Measurements from ENCODE around the gene SLC22A1. TPM values are rescaled to one million over a fixed set of nuclear protein-coding genes. Genes with fewer than 3 reads are reported as not detected.

SLC22A1 gene
- total and polyA plus RNA-seq, 4 donors: 0.79 to 1,107 (median 439) TPM

GRCh38 chr6:160104821-160105517, 16.6 kb upstream of the SLC22A1 start:
- Histone ChIP-seq H3K9ac (ENCODE audit: low read depth in 1 of 2, low read length in 2 of 2) (no peak overlapping the region), H3K4me3 (ENCODE audit: low read depth in 1 of 3, low read length in 3 of 3) (no peak overlapping the region), H3K36me3 (ENCODE audit: control insufficient read depth in 4 of 4, insufficient read depth in 3 of 4, low read depth in 1 of 4, low read length in 3 of 4) (peaks cover 3 to 29% (median 27%) of the 10 kb centered on the region in 4 donors), H3K9me3 (ENCODE audit: control insufficient read depth in 4 of 4, low read length in 3 of 4) (no peaks in the 10 kb centered on the region), H3K27ac (ENCODE audit: low read depth in 1 of 2, low read length in 2 of 2) (no peak overlapping the region), H3K4me1 (ENCODE audit: control insufficient read depth in 4 of 4, insufficient read depth in 4 of 4, low read length in 3 of 4) (peaks cover 3 to 28% (median 11%) of the 10 kb centered on the region in 4 donors), H3K27me3 (ENCODE audit: control insufficient read depth in 4 of 4, insufficient read depth in 4 of 4, low read length in 3 of 4) (no peaks in the 10 kb centered on the region)
- 93% methylated on average over 20 of the region's 20 CpGs for WGBS
- no peak for TF ChIP-seq NR2F2 (IDR thresholded peaks at IDR 0.05)
- no peak for TF ChIP-seq HNF4A (conservative IDR thresholded peaks at IDR 0.05)
- TF ChIP-seq RAD21 (IDR thresholded peaks at IDR 0.05): no peak
- no peak for TF ChIP-seq REST (IDR thresholded peaks at IDR 0.05)
- DNase-seq (ENCODE audit: low spot score): no peak

GRCh38 chr6:160106010-160106409, 15.6 kb upstream of the SLC22A1 start:
- TF ChIP-seq REST (IDR thresholded peaks at IDR 0.05) (no peak), GABPA (IDR thresholded peaks at IDR 0.05 in 1 of 2, conservative IDR thresholded peaks at IDR 0.05 in 1 of 2) (no peak), YY1 (IDR thresholded peaks at IDR 0.05) (no peak), JUND (IDR thresholded peaks at IDR 0.05) (no peak), EGR1 (IDR thresholded peaks at IDR 0.05; ENCODE audit: low read depth in 2 of 2) (no peak), FOXA1 (IDR thresholded peaks at IDR 0.05) (no peak), HNF4A (conservative IDR thresholded peaks at IDR 0.05) (no peak), HNF4G (IDR thresholded peaks at IDR 0.05) (no peak)
- TF ChIP-seq, protein P1, sequence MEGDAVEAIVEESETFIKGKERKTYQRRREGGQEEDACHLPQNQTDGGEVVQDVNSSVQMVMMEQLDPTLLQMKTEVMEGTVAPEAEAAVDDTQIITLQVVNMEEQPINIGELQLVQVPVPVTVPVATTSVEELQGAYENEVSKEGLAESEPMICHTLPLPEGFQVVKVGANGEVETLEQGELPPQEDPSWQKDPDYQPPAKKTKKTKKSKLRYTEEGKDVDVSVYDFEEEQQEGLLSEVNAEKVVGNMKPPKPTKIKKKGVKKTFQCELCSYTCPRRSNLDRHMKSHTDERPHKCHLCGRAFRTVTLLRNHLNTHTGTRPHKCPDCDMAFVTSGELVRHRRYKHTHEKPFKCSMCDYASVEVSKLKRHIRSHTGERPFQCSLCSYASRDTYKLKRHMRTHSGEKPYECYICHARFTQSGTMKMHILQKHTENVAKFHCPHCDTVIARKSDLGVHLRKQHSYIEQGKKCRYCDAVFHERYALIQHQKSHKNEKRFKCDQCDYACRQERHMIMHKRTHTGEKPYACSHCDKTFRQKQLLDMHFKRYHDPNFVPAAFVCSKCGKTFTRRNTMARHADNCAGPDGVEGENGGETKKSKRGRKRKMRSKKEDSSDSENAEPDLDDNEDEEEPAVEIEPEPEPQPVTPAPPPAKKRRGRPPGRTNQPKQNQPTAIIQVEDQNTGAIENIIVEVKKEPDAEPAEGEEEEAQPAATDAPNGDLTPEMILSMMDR (IDR thresholded peaks at IDR 0.05; ENCODE audit: low read depth, low read length, missing input control): no peak
- TF ChIP-seq, protein P2, sequence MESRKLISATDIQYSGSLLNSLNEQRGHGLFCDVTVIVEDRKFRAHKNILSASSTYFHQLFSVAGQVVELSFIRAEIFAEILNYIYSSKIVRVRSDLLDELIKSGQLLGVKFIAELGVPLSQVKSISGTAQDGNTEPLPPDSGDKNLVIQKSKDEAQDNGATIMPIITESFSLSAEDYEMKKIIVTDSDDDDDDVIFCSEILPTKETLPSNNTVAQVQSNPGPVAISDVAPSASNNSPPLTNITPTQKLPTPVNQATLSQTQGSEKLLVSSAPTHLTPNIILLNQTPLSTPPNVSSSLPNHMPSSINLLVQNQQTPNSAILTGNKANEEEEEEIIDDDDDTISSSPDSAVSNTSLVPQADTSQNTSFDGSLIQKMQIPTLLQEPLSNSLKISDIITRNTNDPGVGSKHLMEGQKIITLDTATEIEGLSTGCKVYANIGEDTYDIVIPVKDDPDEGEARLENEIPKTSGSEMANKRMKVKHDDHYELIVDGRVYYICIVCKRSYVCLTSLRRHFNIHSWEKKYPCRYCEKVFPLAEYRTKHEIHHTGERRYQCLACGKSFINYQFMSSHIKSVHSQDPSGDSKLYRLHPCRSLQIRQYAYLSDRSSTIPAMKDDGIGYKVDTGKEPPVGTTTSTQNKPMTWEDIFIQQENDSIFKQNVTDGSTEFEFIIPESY (IDR thresholded peaks at IDR 0.05): no peak
- Histone ChIP-seq H3K4me1 (ENCODE audit: control insufficient read depth in 4 of 4, insufficient read depth in 4 of 4, low read length in 3 of 4) (peaks cover 0 to 20% (median 11%) of the 10 kb centered on the region in 4 donors), H3K9me3 (ENCODE audit: control insufficient read depth in 4 of 4, low read length in 3 of 4) (no peaks in the 10 kb centered on the region), H3K4me3 (ENCODE audit: low read depth in 1 of 3, low read length in 3 of 3) (no peak overlapping the region), H3K9ac (ENCODE audit: low read depth in 1 of 2, low read length in 2 of 2) (no peak overlapping the region), H3K27me3 (ENCODE audit: control insufficient read depth in 4 of 4, insufficient read depth in 4 of 4, low read length in 3 of 4) (no peaks in the 10 kb centered on the region), H3K27ac (ENCODE audit: low read depth in 1 of 2, low read length in 2 of 2) (no peak overlapping the region), H3K36me3 (ENCODE audit: control insufficient read depth in 4 of 4, insufficient read depth in 3 of 4, low read depth in 1 of 4, low read length in 3 of 4) (peaks cover 3 to 29% (median 27%) of the 10 kb centered on the region in 4 donors)
- DNase-seq (ENCODE audit: low spot score): no peak
- WGBS: 97% methylated on average over 14 of the region's 14 CpGs
